HT-29 (cell line): Measurements from ENCODE around the gene VWA1. TPM values are rescaled to one million over a fixed set of nuclear protein-coding genes. Genes with fewer than 3 reads are reported as not detected.
"Not testable (repeated sequence)": the region's sequence is repeated elsewhere in the genome, so short reads cannot be mapped to it uniquely, and the experiment has no call there.

Source experiments
- DNase-seq: peaks from one replicate; pipeline ENCODE4 v3.0.0-alpha.2; 2015; ENCODE audit warnings: low spot score
- total RNA-seq: library from RNA; depleted of rRNA; stranded (reverse); fragments of >200 nt; shearing (Covaris generic); gene quantifications from 2 replicates; pipeline ENCODE4 v1.2.3, GENCODE V29; 2014; rRNA removed

Gene VWA1
- total RNA-seq: 220 and 232 TPM in 2 replicates

- peak; percentile 72 for DNase-seq
Measured at GRCh38 chr1:1435106-1435903, at the start of gene VWA1. Gene VWA1 (plus strand): TSS chr1:1435690. CDS start chr1:1435749, 59 bp downstream.

GRCh38 chr1:1385931-1386330 lies 49.6 kb upstream of the VWA1 start:
- no peak for DNase-seq

- DNase-seq: no peak
Measured at GRCh38 chr1:1387098-1388077, 48.1 kb upstream of the VWA1 start.

GRCh38 chr1:1388078-1388472 lies 47.4 kb upstream of the VWA1 start:
- DNase-seq: no peak

- no peak for DNase-seq
Measured at GRCh38 chr1:1390675-1391074, 44.8 kb upstream of the VWA1 start.

GRCh38 chr1:1391225-1391624 lies 44.3 kb upstream of the VWA1 start:
- no peak for DNase-seq

GRCh38 chr1:1393014-1393413 lies 42.5 kb upstream of the VWA1 start:
- no peak for DNase-seq

GRCh38 chr1:1393428-1393827 lies 42.1 kb upstream of the VWA1 start:
- no peak for DNase-seq

- no peak for DNase-seq
Measured at GRCh38 chr1:1394116-1394515, 41.4 kb upstream of the VWA1 start.

- DNase-seq: no peak
Measured at GRCh38 chr1:1395166-1395565, 40.3 kb upstream of the VWA1 start.

- DNase-seq: peak; percentile 49
Measured at GRCh38 chr1:1397839-1398523, 37.5 kb upstream of the VWA1 start.

- DNase-seq: no peak
Measured at GRCh38 chr1:1398677-1399186, 36.8 kb upstream of the VWA1 start.

- peak; percentile 97 for DNase-seq
Measured at GRCh38 chr1:1399187-1399871, 36.2 kb upstream of the VWA1 start, which contains the start of gene CCNL2. Gene CCNL2 (minus strand): TSS chr1:1399335. CDS start chr1:1399306, 29 bp downstream.

- peak; percentile 35 for DNase-seq
Measured at GRCh38 chr1:1399872-1400575, 35.5 kb upstream of the VWA1 start.

GRCh38 chr1:1400576-1401456 lies 34.7 kb upstream of the VWA1 start:
- no peak for DNase-seq

- no peak for DNase-seq
Measured at GRCh38 chr1:1401457-1402010, 34.0 kb upstream of the VWA1 start.

- DNase-seq: peak; percentile 74
Measured at GRCh38 chr1:1402072-1402900, 33.2 kb upstream of the VWA1 start.

GRCh38 chr1:1402901-1403392 lies 32.5 kb upstream of the VWA1 start:
- DNase-seq: not testable (repeated sequence)
